ENCODE data around the gene PYROXD2. TPM values are rescaled to one million over a fixed set of nuclear protein-coding genes. Genes with fewer than 3 reads are reported as not detected.

PYROXD2 gene
- total RNA-seq (2022), result 2.2 and 4.9 TPM in 2 replicates
- percentile 41 among the genes with signal in this experiment for Bru-seq, nascent RNA
- BruChase-seq, experiment 1, labeled RNA remaining after a 2-hour chase, result percentile 39 among the genes with signal in this experiment
- BruChase-seq, experiment 2, labeled RNA remaining after a 6-hour chase, result percentile 38 among the genes with signal in this experiment
- long read RNA-seq, partial matches to known transcripts, result 0 of 2 reads
- long read RNA-seq, other reads (novel, unspliced or antisense), result 1 of 2 reads

DNA sequence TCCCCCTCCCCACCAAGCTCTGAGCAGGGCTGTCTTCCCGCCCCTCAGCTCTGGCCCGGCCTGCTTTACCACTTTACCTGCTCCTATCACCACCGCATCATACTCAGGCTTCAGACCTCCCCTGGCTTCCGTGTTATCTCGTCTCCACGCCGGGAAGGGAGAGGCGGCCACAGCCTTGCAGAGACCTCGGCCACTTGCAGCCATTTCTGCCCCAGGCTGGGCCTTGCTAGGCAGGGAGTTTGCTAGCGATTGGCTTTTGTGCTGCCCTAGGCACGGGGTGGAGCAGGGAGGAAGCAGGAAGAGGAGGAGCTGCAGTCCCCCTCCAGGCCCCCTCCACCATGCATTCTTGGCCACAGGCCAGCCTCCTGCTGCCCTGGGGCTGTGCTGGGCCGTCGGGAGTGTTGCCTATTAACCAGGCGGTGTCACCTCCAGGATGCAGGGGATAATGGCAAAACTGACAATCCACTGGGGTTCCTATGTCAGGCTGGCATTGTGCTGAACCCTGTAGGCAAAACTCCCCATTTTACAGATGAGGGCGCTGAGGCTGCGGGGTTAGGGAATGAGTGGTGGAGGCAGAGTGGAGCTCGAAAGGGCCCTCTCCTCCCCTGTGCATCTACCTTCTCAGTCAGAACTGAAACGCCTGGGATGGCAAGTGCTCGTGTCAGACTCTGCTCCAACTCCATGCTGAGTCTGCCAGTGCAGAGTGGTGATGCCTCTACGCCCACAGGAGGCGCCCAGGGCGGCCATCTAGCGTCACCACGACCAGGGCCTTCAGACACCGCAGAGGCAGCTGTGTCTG, at the start of gene PYROXD2:
Gene PYROXD2, minus strand, starts transcription at position 251 of the 799 bp plus-strand sequence. Its CDS starts 47 bp downstream, at position 204.
- peak within 1 kb of the TSS; percentile 89 for H3K27ac Mint-ChIP-seq (ENCODE audit: unreplicated experiment)
- no peaks in the 10 kb centered on the region for H3K4me1 Mint-ChIP-seq (ENCODE audit: low read depth, unreplicated experiment)
- POLR2A ChIA-PET, result interaction anchor here (0.5 kb wide), 1 partner anchor 13 kb away, joined by 3 read pairs; no protein-coding TSS in a partner anchor
- Histone ChIP-seq H3K9me3 (no peaks in the 10 kb centered on the region), H3K4me1 (peaks cover 5% of the 10 kb centered on the region), H3K4me3 (ENCODE audit: low read depth, low read length) (peak within 1 kb of the TSS; percentile 54), H3K27me3 (replicated peaks; ENCODE audit: control insufficient read depth, insufficient read depth, low read length) (no peaks in the 10 kb centered on the region), H3K36me3 (ENCODE audit: control insufficient read depth, insufficient read depth, low read length) (no peaks in the 10 kb centered on the region)
- no TSS peak for BruUV-seq (replicated peaks)
- peak within 1 kb of the TSS; percentile 83 for H3K4me3 Mint-ChIP-seq (ENCODE audit: unreplicated experiment)
- DNase-seq, result peak; percentile 81 to 89
- intact Hi-C loops (cut with micrococcal nuclease; ENCODE audit: unreplicated experiment), result loop anchor here (10.0 kb wide), 1 partner anchor 150 kb away; the partner anchor contains the start of gene LOXL4
- CTCF ChIA-PET, result interaction anchor here (1.4 kb wide), 2 partner anchors 9 to 10 kb away, joined by 3 read pairs; no protein-coding TSS in a partner anchor
- TF ChIP-seq, protein P1, sequence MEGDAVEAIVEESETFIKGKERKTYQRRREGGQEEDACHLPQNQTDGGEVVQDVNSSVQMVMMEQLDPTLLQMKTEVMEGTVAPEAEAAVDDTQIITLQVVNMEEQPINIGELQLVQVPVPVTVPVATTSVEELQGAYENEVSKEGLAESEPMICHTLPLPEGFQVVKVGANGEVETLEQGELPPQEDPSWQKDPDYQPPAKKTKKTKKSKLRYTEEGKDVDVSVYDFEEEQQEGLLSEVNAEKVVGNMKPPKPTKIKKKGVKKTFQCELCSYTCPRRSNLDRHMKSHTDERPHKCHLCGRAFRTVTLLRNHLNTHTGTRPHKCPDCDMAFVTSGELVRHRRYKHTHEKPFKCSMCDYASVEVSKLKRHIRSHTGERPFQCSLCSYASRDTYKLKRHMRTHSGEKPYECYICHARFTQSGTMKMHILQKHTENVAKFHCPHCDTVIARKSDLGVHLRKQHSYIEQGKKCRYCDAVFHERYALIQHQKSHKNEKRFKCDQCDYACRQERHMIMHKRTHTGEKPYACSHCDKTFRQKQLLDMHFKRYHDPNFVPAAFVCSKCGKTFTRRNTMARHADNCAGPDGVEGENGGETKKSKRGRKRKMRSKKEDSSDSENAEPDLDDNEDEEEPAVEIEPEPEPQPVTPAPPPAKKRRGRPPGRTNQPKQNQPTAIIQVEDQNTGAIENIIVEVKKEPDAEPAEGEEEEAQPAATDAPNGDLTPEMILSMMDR (IDR thresholded peaks at IDR 0.05; ENCODE audit: insufficient read depth in 1 of 2, low read depth in 1 of 2, low read length in 1 of 2, severe bottlenecking in 1 of 2, unreplicated experiment in 1 of 2), result no peak
- no peaks in the 10 kb centered on the region for H3K9me3 Mint-ChIP-seq (ENCODE audit: unreplicated experiment)
- no peaks in the 10 kb centered on the region for H3K27me3 Mint-ChIP-seq (ENCODE audit: insufficient read depth, unreplicated experiment)
- H3K36me3 Mint-ChIP-seq (ENCODE audit: insufficient read depth, unreplicated experiment), result no peaks in the 10 kb centered on the region

DNA sequence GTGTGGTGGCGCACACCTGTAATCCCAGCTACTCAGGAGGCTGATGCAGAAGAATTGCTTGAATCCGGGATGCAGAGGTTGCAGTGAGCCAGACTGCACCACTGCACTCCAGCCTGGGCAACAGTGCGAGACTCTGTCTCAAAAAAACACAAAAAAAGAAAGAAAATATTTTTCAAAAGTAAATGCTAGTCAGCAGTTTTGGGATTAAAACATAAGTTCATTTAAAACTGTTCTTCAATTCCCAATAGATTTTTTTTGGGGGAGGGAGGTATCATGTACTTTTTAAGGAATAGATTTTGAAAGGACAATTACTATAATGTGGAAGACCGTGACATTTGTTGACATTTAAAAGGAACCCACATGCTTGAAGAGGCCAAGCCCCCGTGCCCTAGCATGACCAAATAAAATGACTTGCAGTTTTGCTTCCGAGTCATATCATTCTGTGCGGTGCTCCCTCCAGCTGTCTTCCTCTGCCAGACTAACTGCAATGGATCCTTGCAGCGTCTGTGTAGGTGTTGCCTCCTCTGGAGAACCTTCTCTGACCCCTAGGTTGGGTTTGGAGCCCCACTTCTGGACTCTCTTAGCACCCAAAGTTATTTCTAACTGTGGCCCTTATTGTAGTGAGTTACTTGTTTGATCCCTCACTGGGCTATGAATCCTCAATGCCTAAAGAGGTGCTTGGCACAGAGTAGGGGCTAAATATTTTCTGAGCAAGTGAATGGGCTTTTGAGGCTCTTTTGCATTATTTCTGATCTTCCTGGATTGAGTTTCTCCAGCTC, 49.2 kb upstream of the PYROXD2 start:
- Histone ChIP-seq H3K9me3 (no peaks in the 10 kb centered on the region), H3K4me3 (ENCODE audit: low read depth, low read length) (no peak overlapping the region), H3K36me3 (ENCODE audit: control insufficient read depth, insufficient read depth, low read length) (no peaks in the 10 kb centered on the region), H3K4me1 (peaks cover 17% of the 10 kb centered on the region; the same call in 1 of the 2 replicates), H3K27me3 (replicated peaks; ENCODE audit: control insufficient read depth, insufficient read depth, low read length) (no peaks in the 10 kb centered on the region)
- Mint-ChIP-seq H3K4me1 (ENCODE audit: low read depth, unreplicated experiment) (peaks cover 16% of the 10 kb centered on the region), H3K27me3 (ENCODE audit: insufficient read depth, unreplicated experiment) (no peaks in the 10 kb centered on the region), H3K36me3 (ENCODE audit: insufficient read depth, unreplicated experiment) (no peaks in the 10 kb centered on the region), H3K4me3 (ENCODE audit: unreplicated experiment) (no peak overlapping the region), H3K9me3 (ENCODE audit: unreplicated experiment) (no peaks in the 10 kb centered on the region), H3K27ac (ENCODE audit: unreplicated experiment) (no peak overlapping the region)
- POLR2A ChIA-PET, result no interaction called here
- no peak for DNase-seq
- TF ChIP-seq, protein P1 (IDR thresholded peaks at IDR 0.05; ENCODE audit: insufficient read depth in 1 of 2, low read depth in 1 of 2, low read length in 1 of 2, severe bottlenecking in 1 of 2, unreplicated experiment in 1 of 2), result no peak
- CTCF ChIA-PET, result interaction anchor here (0.6 kb wide), 1 partner anchor 78 kb away, joined by 4 read pairs; no protein-coding TSS in a partner anchor
- intact Hi-C loops (cut with micrococcal nuclease; ENCODE audit: unreplicated experiment), result loop anchor here (10.0 kb wide), 4 partner anchors 311 to 931 kb away; no protein-coding TSS in a partner anchor
- BruUV-seq (replicated peaks), result no TSS peak

Data from Caco-2 (cell line).